Measurements from ENCODE around the gene KLHL30. TPM values are rescaled to one million over a fixed set of nuclear protein-coding genes. Genes with fewer than 3 reads are reported as not detected.

Gene KLHL30
- total RNA-seq, 1 experiment from 2014 or later = 0.64 TPM

DNA sequence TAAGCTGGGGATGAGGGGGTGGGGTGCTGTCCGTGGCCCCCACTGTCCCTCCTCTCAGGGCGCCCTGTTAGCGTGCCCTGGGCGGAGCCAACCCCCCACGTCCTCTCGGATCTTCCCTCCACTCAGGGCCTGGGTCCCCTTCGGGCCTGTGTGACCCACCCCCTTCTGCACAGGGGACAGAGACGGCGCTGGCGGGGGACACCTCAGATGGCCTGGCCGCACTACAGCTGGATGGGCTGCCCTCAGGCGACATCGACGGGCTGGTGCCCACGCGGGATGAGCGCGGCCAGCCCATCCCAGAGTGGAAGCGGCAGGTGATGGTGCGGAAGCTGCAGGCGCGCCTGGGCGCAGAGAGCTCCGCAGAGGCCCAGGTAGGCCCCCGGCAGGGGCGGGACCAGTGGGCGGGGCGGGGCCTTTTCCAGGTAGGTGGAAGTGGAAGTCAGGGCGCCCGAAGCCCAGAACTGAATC, 9.9 kb upstream of the KLHL30 start:
- TF ChIP-seq, protein P1, sequence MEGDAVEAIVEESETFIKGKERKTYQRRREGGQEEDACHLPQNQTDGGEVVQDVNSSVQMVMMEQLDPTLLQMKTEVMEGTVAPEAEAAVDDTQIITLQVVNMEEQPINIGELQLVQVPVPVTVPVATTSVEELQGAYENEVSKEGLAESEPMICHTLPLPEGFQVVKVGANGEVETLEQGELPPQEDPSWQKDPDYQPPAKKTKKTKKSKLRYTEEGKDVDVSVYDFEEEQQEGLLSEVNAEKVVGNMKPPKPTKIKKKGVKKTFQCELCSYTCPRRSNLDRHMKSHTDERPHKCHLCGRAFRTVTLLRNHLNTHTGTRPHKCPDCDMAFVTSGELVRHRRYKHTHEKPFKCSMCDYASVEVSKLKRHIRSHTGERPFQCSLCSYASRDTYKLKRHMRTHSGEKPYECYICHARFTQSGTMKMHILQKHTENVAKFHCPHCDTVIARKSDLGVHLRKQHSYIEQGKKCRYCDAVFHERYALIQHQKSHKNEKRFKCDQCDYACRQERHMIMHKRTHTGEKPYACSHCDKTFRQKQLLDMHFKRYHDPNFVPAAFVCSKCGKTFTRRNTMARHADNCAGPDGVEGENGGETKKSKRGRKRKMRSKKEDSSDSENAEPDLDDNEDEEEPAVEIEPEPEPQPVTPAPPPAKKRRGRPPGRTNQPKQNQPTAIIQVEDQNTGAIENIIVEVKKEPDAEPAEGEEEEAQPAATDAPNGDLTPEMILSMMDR (IDR thresholded peaks at IDR 0.05; ENCODE audit: unreplicated experiment) = no peak
- H3K4me3 Mint-ChIP-seq (ENCODE audit: low read depth, unreplicated experiment) = no peak overlapping the region
- H3K27me3 Mint-ChIP-seq (ENCODE audit: unreplicated experiment) = peaks cover 2% of the 10 kb centered on the region
- no peak overlapping the region for H3K27ac Mint-ChIP-seq (ENCODE audit: unreplicated experiment)
- intact Hi-C loops (cut with micrococcal nuclease; ENCODE audit: unreplicated experiment) = no loop called here
- no peak for DNase-seq
- no peaks in the 10 kb centered on the region for H3K9me3 Mint-ChIP-seq (ENCODE audit: low read depth, unreplicated experiment)
- CTCF ChIA-PET = no interaction called here
- H3K4me1 Mint-ChIP-seq (ENCODE audit: low read depth, unreplicated experiment) = peaks cover 2% of the 10 kb centered on the region
- no peaks in the 10 kb centered on the region for H3K36me3 Mint-ChIP-seq (ENCODE audit: insufficient read depth, unreplicated experiment)
- no TSS peak for BruUV-seq (replicated peaks)

DNA sequence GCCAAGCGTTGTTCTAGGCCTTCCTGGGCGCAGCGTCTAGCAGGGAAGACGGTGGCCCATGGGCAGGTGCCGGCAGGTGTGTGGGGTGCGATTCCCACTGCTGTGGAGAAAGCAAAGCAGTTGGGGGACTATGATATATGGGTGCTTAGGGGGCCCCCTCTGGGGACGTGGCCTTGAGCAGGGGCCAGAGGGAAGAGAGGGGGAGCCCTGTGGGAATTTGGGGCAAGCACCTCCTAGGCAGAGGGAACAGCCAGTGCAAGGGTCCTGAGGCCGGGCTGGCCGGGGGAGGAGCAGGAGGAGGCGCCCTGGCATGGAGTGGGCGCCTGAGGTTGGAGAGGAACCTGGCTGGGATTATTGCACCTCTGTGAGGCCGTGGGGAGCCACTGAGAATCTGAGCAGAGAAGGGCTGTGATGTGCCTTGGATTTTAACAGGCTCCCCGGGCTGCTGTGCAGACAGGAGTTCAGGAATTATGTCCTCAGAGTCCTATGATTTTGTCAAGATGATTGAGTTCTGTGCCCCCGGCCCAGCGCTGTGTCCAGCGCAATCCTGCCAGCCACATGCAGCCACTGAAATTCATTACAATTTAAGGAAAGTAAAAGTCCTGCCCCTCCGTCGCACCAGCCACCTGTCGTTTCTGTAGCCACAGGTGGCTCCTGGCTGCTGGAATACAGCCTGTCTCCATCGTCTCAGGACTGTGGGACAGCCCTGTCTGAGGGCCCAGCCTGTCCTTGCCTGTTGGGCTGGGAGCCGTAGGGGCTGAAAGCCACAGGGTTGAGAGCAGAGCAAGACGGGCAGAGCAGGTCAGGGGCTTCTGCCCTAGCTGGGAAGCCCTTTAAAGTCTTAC, 9.1 kb upstream of the KLHL30 start:
- no TSS peak for BruUV-seq (replicated peaks)
- no peaks in the 10 kb centered on the region for H3K9me3 Mint-ChIP-seq (ENCODE audit: low read depth, unreplicated experiment)
- DNase-seq = no peak
- H3K27me3 Mint-ChIP-seq (ENCODE audit: unreplicated experiment) = peaks cover 7% of the 10 kb centered on the region
- H3K4me1 Mint-ChIP-seq (ENCODE audit: low read depth, unreplicated experiment) = peaks cover 6% of the 10 kb centered on the region
- no peak overlapping the region for H3K27ac Mint-ChIP-seq (ENCODE audit: unreplicated experiment)
- TF ChIP-seq, protein P1 (IDR thresholded peaks at IDR 0.05; ENCODE audit: unreplicated experiment) = no peak
- H3K36me3 Mint-ChIP-seq (ENCODE audit: insufficient read depth, unreplicated experiment) = no peaks in the 10 kb centered on the region
- intact Hi-C loops (cut with micrococcal nuclease; ENCODE audit: unreplicated experiment) = no loop called here
- CTCF ChIA-PET = no interaction called here
- no peak overlapping the region for H3K4me3 Mint-ChIP-seq (ENCODE audit: low read depth, unreplicated experiment)

DNA sequence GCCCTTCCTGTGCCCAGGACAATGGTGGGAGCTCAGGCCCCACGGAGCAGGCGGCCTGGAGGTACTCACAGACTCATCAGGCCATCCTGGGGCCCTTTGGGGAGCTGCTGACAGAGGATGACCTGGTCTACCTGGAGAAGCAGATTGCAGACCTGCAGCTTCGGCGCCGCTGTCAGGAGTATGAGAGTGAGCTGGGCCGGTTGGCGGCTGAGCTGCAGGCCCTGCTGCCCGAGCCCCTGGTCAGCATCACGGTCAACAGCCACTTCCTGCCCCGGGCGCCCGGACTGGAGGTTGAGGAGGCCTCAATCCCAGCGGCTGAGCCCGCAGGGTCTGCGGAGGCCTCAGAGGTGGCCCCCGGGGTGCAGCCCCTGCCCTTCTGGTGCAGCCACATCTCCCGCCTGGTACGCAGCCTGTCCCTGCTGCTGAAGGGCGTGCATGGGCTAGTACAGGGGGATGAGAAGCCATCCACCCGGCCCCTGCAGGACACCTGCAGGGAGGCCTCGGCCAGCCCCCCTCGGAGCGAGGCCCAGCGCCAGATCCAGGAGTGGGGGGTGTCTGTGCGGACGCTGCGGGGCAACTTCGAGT, 8.3 kb upstream of the KLHL30 start:
- no peaks in the 10 kb centered on the region for H3K9me3 Mint-ChIP-seq (ENCODE audit: low read depth, unreplicated experiment)
- TF ChIP-seq, protein P1 (IDR thresholded peaks at IDR 0.05; ENCODE audit: unreplicated experiment) = no peak
- CTCF ChIA-PET = no interaction called here
- no peak for DNase-seq
- no peak overlapping the region for H3K4me3 Mint-ChIP-seq (ENCODE audit: low read depth, unreplicated experiment)
- BruUV-seq (replicated peaks) = no TSS peak
- H3K4me1 Mint-ChIP-seq (ENCODE audit: low read depth, unreplicated experiment) = peaks cover 6% of the 10 kb centered on the region
- peaks cover 7% of the 10 kb centered on the region for H3K27me3 Mint-ChIP-seq (ENCODE audit: unreplicated experiment)
- intact Hi-C loops (cut with micrococcal nuclease; ENCODE audit: unreplicated experiment) = no loop called here
- H3K27ac Mint-ChIP-seq (ENCODE audit: unreplicated experiment) = no peak overlapping the region
- no peaks in the 10 kb centered on the region for H3K36me3 Mint-ChIP-seq (ENCODE audit: insufficient read depth, unreplicated experiment)

DNA sequence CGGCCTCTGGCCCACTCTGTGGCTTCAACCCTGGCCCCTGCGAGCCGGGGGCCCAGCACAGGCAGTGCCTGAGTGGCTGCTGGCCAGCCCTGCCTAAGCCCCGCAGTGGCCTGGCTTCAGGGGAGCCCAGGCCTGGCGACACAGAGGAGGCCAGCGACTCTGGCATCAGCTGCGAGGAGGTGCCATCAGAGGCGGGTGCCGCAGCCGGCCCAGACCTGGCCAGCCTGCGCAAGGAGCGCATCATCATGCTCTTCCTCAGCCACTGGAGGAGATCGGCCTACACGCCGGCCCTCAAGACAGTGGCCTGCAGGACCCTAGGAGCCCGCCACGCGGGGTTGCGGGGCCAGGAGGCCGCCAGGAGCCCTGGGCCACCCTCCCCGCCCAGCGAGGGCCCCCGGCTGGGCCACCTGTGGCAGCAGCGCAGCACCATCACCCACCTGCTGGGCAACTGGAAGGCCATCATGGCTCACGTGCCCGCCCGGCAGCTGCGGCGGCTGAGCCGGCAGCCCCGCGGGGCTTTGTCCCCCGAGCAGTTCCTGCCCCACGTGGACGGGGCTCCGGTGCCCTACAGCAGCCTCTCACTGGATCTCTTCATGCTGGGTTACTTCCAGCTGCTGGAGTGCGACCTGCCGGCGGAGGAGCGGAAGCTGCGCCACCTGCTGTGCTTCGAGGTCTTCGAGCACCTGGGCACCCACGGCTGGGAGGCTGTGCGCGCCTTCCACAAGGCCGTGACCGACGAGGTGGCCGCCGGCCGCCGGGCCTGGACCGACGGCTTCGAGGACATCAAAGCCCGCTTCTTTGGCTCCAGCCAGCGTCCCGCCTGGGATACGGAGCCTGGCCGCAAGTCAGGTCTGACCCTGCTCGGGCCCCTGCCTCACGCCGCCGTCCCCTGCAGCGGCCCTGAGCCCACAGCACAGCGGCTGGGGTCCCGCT, 7.5 kb upstream of the KLHL30 start:
- H3K4me3 Mint-ChIP-seq (ENCODE audit: low read depth, unreplicated experiment) = no peak overlapping the region
- H3K36me3 Mint-ChIP-seq (ENCODE audit: insufficient read depth, unreplicated experiment) = no peaks in the 10 kb centered on the region
- H3K4me1 Mint-ChIP-seq (ENCODE audit: low read depth, unreplicated experiment) = peaks cover 6% of the 10 kb centered on the region
- no peaks in the 10 kb centered on the region for H3K9me3 Mint-ChIP-seq (ENCODE audit: low read depth, unreplicated experiment)
- CTCF ChIA-PET = interaction anchor here (0.6 kb wide), 1 partner anchor 17 kb away, joined by 3 read pairs; no protein-coding TSS in a partner anchor
- TF ChIP-seq, protein P1 (IDR thresholded peaks at IDR 0.05; ENCODE audit: unreplicated experiment) = no peak
- no peak overlapping the region for H3K27ac Mint-ChIP-seq (ENCODE audit: unreplicated experiment)
- peaks cover 7% of the 10 kb centered on the region for H3K27me3 Mint-ChIP-seq (ENCODE audit: unreplicated experiment)
- BruUV-seq (replicated peaks) = no TSS peak
- intact Hi-C loops (cut with micrococcal nuclease; ENCODE audit: unreplicated experiment) = no loop called here
- no peak for DNase-seq
